Endothelial cell of umbilical vein (primary cell): ENCODE data around the gene HOXD4. TPM values are rescaled to one million over a fixed set of nuclear protein-coding genes. Genes with fewer than 3 reads are reported as not detected.

Experiments used
- BruUV-seq: library from RNA; stranded (reverse); fragments of 400-500 nt; replicated peaks from 2 replicates; lab custom pipeline; 2021; lab: Mats Ljungman, UMichigan
- CTCF ChIA-PET: fragments of 300-600, 350-600 bp; sonication (Branson Sonifier 250); formaldehyde crosslinking; loops from one replicate; lab custom pipeline; 2021; ENCODE audit warnings: antibody characterized with exemption, inconsistent platforms; lab: Charles Lee
- POLR2A ChIA-PET: fragments of 300-600, 350-600 bp; sonication (Branson Sonifier 250); formaldehyde crosslinking; loops from one replicate; lab custom pipeline; 2021; ENCODE audit warnings: antibody characterized with exemption, inconsistent platforms; lab: Charles Lee
- DNase-seq: peaks from one replicate; pipeline ENCODE4 v3.0.0-alpha.2; 2011; ENCODE audit warnings: low read depth, low spot score
- FAIRE-seq: peaks from 2 replicates; lab custom pipeline; 2011; peaks lifted over from hg19 to GRCh38; lab: Jason Lieb, UNC
- H2AFZ ChIP-seq: 2 replicates; pipeline ENCODE4 v1.6.0; 2012; ENCODE audit warnings: low read depth, low read length, control low read depth, inconsistent platforms
- H3K27ac ChIP-seq: 2 replicates; pipeline ENCODE4 v1.5.1; 2011; ENCODE audit warnings: low read depth, mild to moderate bottlenecking, control low read depth, low read length, moderate library complexity; ENCODE audit not compliant: insufficient read depth
- H3K27me3 ChIP-seq, 2 experiments: 2 replicates each; pipeline versions ENCODE4 v1.6.0 to v1.6.1; 2011; ENCODE audit warnings: low read length in 2 of 2, mixed read lengths in 1 of 2; ENCODE audit not compliant: control insufficient read depth in 2 of 2, insufficient read depth in 2 of 2
- H3K36me3 ChIP-seq, 2 experiments: 2 replicates in 1 of 2; 3 replicates in 1 of 2; pipeline ENCODE4 v1.5.1; 2011; ENCODE audit warnings: low read length in 2 of 2, mild to moderate bottlenecking in 1 of 2, moderate library complexity in 1 of 2; ENCODE audit not compliant: control insufficient read depth in 2 of 2, insufficient read depth in 2 of 2; ENCODE audit errors: extremely low read depth in 1 of 2
- H3K4me1 ChIP-seq: 3 replicates; pipeline ENCODE4 v1.5.1; 2011; ENCODE audit warnings: mild to moderate bottlenecking, low read length; ENCODE audit not compliant: control insufficient read depth, insufficient read depth; ENCODE audit errors: extremely low read depth
- H3K4me2 ChIP-seq: 2 replicates; pipeline ENCODE4 v1.6.1; 2011; ENCODE audit warnings: low read length, control low read depth, mixed read lengths; ENCODE audit not compliant: insufficient read depth
- H3K4me3 ChIP-seq, 3 experiments: fragments of 200-600 bp in 1 of 3; sonication (generic), shearing (Covaris generic) in 1 of 3; replicated peaks in 1 of 3; 2 replicates each; pipeline ENCODE4 v1.5.1; 2011 to 2016; ENCODE audit warnings: control low read depth in 3 of 3, low read length in 3 of 3, mild to moderate bottlenecking in 2 of 3, inconsistent platforms in 1 of 3, low read depth in 1 of 3, moderate library complexity in 1 of 3; ENCODE audit not compliant: insufficient read depth in 1 of 3
- H3K79me2 ChIP-seq: 2 replicates; pipeline ENCODE4 v1.6.0; 2012; ENCODE audit warnings: low read length, inconsistent platforms; ENCODE audit not compliant: control insufficient read depth, insufficient read depth
- H3K9ac ChIP-seq: replicated peaks from 2 replicates; pipeline ENCODE3; 2011; ENCODE audit warnings: low read length, control low read depth; ENCODE audit not compliant: insufficient read depth; ENCODE audit errors: extremely low read depth
- H3K9me1 ChIP-seq: replicated peaks from 3 replicates; pipeline ENCODE4 v1.6.0; 2011; ENCODE audit warnings: mild to moderate bottlenecking, low read length; ENCODE audit not compliant: control insufficient read depth, insufficient read depth; ENCODE audit errors: extremely low read depth
- H3K9me3 ChIP-seq: replicated peaks from 2 replicates; pipeline ENCODE4 v1.5.1; 2012; ENCODE audit warnings: low read length, inconsistent platforms; ENCODE audit not compliant: control insufficient read depth, insufficient read depth
- H4K20me1 ChIP-seq: replicated peaks from 2 replicates; pipeline ENCODE3; 2011; ENCODE audit warnings: mild to moderate bottlenecking, low read length; ENCODE audit not compliant: control insufficient read depth, insufficient read depth; ENCODE audit errors: extremely low read depth
- CTCF ChIP-seq, 2 donors: IDR thresholded peaks; 1 replicate in 1 of 2; 2 replicates in 1 of 2; pipeline ENCODE4 v1.5.1; 2011; ENCODE audit warnings: low read length in 2 of 2, mild to moderate bottlenecking in 2 of 2, moderate library complexity in 2 of 2, control low read depth in 1 of 2, inconsistent platforms in 1 of 2, low read depth in 1 of 2; ENCODE audit not compliant: insufficient read depth in 1 of 2; ENCODE audit errors: extremely low read depth in 1 of 2
- EZH2 ChIP-seq: IDR thresholded peaks from 2 replicates; pipeline ENCODE4 v1.6.1; 2012; ENCODE audit warnings: borderline replicate concordance, low read depth, mild to moderate bottlenecking, moderate library complexity, low read length, inconsistent platforms; ENCODE audit not compliant: severe bottlenecking
- FOS ChIP-seq: IDR thresholded peaks from 2 replicates; pipeline ENCODE4 v1.6.1; 2011; ENCODE audit warnings: mild to moderate bottlenecking, low read length, moderate library complexity, borderline replicate concordance; ENCODE audit not compliant: insufficient read depth
- GATA2 ChIP-seq: IDR thresholded peaks from 2 replicates; pipeline ENCODE4 v1.7.0; 2011; ENCODE audit warnings: low read depth, mild to moderate bottlenecking, moderate library complexity, mixed read lengths, low read length; ENCODE audit not compliant: insufficient read length, insufficient read depth
- JUN ChIP-seq: IDR thresholded peaks from 2 replicates; pipeline ENCODE4 v1.6.1; 2011; ENCODE audit warnings: borderline replicate concordance, low read depth; ENCODE audit not compliant: insufficient read length, insufficient read depth
- MAX ChIP-seq: IDR thresholded peaks from 2 replicates; pipeline ENCODE4 v1.6.1; 2011; ENCODE audit not compliant: insufficient read depth, insufficient read length
- MYC ChIP-seq: IDR thresholded peaks from one replicate; pipeline ENCODE4 v1.6.1; 2011; ENCODE audit warnings: mild to moderate bottlenecking, low read depth, low read length
- POLR2A ChIP-seq: IDR thresholded peaks from 2 replicates; pipeline ENCODE4 v1.6.1; 2012; ENCODE audit warnings: low read depth, mild to moderate bottlenecking, control low read depth, low read length
- POLR2AphosphoS5 ChIP-seq: IDR thresholded peaks from 2 replicates; pipeline ENCODE4 v1.6.1; 2012; ENCODE audit warnings: low read depth, mild to moderate bottlenecking, control low read depth, low read length, moderate library complexity; ENCODE audit not compliant: insufficient read depth
- dilution Hi-C: fragments of 300-500 bp; cut with MboI; formaldehyde crosslinking; loops from one replicate; pipeline ENCODE4 v1.15.0; 2019; ENCODE audit warnings: low sequenced_read_pairs; ENCODE audit not compliant: extremely low pct_ligation_motif_present
- intact Hi-C: fragments of 100-400 bp; cut with micrococcal nuclease; formaldehyde crosslinking; loops from one replicate; pipeline ENCODE4 v1.10.0; 2022
- polyA plus RNA-seq, 4 experiments: library from polyadenylated mRNA; depleted of rRNA in 3 of 4; stranded (reverse) in 3 of 4; unstranded in 1 of 4; fragments of >200 nt; gene quantifications; 2 replicates each; pipeline versions ENCODE4 v1.2.1 to v1.2.3, GENCODE V29; 2011 to 2012; ENCODE audit warnings: missing spikeins in 1 of 4
- total RNA-seq: library from RNA; stranded (reverse); gene quantifications from 2 replicates; pipeline ENCODE4 v1.2.3, GENCODE V29; 2021

HOXD4 gene
- total and polyA plus RNA-seq, 2 donors (not counting 3 experiments of a cell fraction or from before 2014, with no cell fraction given): 7.6 to 13.7 TPM

- Histone ChIP-seq H3K9me3 (no peaks in the 10 kb centered on the region), H3K4me3 (no peak overlapping the region), H3K79me2 (no peaks in the 10 kb centered on the region), H3K36me3 (no peaks in the 10 kb centered on the region), H4K20me1 (no peaks in the 10 kb centered on the region), H3K27ac (no peak overlapping the region), H3K4me2 (no peak overlapping the region), H3K27me3 (peaks cover 83 to 96% of the 10 kb centered on the region in 2 experiments), H3K9me1 (no peaks in the 10 kb centered on the region), H2AFZ (no peak overlapping the region), H3K9ac (no peak overlapping the region), H3K4me1 (no peaks in the 10 kb centered on the region)
- TF ChIP-seq EZH2 (peak; percentile 91), CTCF (IDR thresholded peaks at IDR 0.05; ENCODE audit: extremely low read depth in 1 of 2, insufficient read depth in 1 of 2, low read depth in 1 of 2, low read length in 2 of 2) (no peak)
- CTCF ChIA-PET: interaction anchor here (0.7 to 4.3 kb wide), 4 partner anchors 545 to 1410 kb away, joined by 3 to 15 read pairs (median 5); no protein-coding TSS in a partner anchor
- POLR2A ChIA-PET: no interaction called here
- dilution Hi-C loops (no loop called here), intact Hi-C loops (no loop called here)
- FAIRE-seq (no peak), DNase-seq (no peak)
- BruUV-seq: no TSS peak
Measured at GRCh38 chr2:176109192-176109901, 42.0 kb upstream of the HOXD4 start.

- Histone ChIP-seq H3K4me3 (no peak overlapping the region), H3K4me2 (no peak overlapping the region), H3K4me1 (no peaks in the 10 kb centered on the region), H4K20me1 (no peaks in the 10 kb centered on the region), H2AFZ (no peak overlapping the region), H3K9me1 (no peaks in the 10 kb centered on the region), H3K27me3 (peaks cover 83 to 96% of the 10 kb centered on the region in 2 experiments), H3K27ac (no peak overlapping the region), H3K9me3 (no peaks in the 10 kb centered on the region), H3K36me3 (no peaks in the 10 kb centered on the region), H3K9ac (no peak overlapping the region), H3K79me2 (no peaks in the 10 kb centered on the region)
- POLR2A ChIA-PET: no interaction called here
- CTCF ChIA-PET: interaction anchor here (0.7 to 4.3 kb wide), 11 partner anchors 8 to 1410 kb away, joined by 3 to 24 read pairs (median 15); partner anchors contain the start of gene HOXD9
- DNase-seq (no peak), FAIRE-seq (no peak)
- BruUV-seq: no TSS peak
- TF ChIP-seq EZH2: no peak
- no peak for TF ChIP-seq MYC
- TF ChIP-seq POLR2AphosphoS5: no peak
- TF ChIP-seq GATA2: no peak
- TF ChIP-seq FOS: no peak
- TF ChIP-seq JUN: no peak
- TF ChIP-seq POLR2A: no peak
- TF ChIP-seq MAX: no peak
- no peak for TF ChIP-seq CTCF (IDR thresholded peaks at IDR 0.05; ENCODE audit: extremely low read depth in 1 of 2, insufficient read depth in 1 of 2, low read depth in 1 of 2, low read length in 2 of 2)
- dilution Hi-C loops (no loop called here), intact Hi-C loops (no loop called here)
Measured at GRCh38 chr2:176109946-176110345, 41.4 kb upstream of the HOXD4 start.
